Stimulated activated CD8-positive, alpha-beta memory T cell treated with anti-CD3 and anti-CD28 coated beads, Interleukin-4, amount 100 ng/mL, for 4 hours (primary cell): ENCODE data around the gene SLIT2.

Experiments
- DNase-seq, 2 donors: peaks; one replicate each; pipeline ENCODE4 v3.0.0-alpha.2; 2020; ENCODE audit warnings: low read depth in 2 of 2, low spot score in 1 of 2

The SLIT2 gene

DNA sequence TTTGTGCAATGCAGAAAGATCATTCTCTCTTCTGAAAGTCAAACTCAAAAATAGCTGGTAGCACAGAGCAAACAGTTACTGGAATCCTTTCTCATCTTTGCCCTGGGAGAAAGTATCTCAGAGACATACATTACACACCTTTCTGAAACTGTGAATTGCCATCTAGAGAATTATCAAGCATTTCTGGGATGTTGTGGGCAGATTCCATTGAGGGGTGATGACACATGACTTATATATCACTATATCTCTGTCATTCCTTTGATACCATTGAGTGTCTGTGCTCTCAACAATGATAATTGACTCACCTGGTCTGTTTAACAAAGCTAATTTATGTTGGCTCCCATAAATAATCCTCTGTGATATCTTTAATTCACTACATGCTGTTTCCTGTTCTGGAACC is 13.0 kb downstream of the SLIT2 start:
- no peak for DNase-seq

- no peak for DNase-seq
Measured at GRCh38 chr4:20265726-20266125, 14.0 kb downstream of the SLIT2 start.

DNA sequence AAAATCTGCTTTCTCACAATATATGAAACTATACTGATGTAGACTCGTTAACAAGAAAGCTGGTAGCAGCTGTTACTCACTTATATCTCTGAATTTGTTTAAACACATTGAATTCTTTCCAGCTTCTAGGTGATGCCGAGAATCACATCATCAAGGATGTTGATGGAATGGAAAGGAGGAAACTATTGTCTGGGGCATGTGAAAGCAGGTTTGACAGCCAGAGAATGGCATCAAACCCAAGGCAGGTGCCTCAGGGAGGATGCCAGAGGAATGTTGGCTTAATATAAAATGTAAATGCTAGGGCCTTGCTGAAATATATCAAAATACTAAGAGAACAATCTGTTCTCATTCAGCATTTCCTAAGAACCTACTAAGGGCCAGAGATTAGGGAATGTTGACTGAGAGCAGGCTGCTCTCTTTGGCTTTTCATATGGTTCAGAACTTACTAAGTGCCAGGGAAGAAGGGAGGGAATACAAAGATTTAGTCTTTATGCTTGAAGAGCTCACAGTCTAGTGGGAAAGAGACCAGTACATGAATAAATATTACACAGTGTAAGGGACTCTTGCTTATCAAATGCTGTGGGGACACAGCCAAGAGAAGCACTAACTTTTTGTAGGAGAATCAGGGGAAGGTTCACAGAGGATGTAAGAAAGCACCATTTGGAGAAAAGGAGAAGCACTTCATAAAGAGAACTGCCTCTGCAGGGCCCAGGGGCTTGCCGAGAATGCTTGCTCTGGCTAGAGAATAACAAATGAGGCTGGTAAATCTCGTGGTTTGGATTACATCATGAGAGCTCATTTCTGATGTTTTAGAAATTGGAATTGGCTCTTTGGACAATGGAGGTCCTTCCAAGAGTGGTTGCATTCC is 14.7 kb downstream of the SLIT2 start:
- DNase-seq: no peak

GRCh38 chr4:20268028-20268427 is 16.3 kb downstream of the SLIT2 start:
- no peak for DNase-seq

DNA sequence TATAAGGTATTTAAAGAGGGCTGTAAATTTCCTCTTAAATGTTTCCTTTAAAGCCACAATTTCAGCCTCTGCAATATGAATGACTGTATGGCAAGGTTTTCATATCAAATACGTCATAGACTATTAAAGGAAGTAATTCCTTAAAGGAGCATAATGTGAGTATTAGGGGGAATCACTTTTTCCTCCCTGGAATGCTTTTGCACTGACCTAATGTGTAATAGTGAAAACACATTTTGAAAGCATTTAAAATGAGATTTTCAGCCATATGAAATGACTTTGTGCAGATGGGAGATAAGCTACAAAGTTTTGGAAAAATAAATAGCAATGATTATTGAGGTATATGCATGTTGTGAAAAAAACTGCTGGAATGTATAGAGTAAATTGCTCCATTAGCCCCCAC is 17.6 kb downstream of the SLIT2 start:
- DNase-seq: no peak

- DNase-seq: no peak
Measured at GRCh38 chr4:20271950-20272349, 20.2 kb downstream of the SLIT2 start.

GRCh38 chr4:20272411-20272872 is 20.7 kb downstream of the SLIT2 start:
- DNase-seq: no peak

DNA sequence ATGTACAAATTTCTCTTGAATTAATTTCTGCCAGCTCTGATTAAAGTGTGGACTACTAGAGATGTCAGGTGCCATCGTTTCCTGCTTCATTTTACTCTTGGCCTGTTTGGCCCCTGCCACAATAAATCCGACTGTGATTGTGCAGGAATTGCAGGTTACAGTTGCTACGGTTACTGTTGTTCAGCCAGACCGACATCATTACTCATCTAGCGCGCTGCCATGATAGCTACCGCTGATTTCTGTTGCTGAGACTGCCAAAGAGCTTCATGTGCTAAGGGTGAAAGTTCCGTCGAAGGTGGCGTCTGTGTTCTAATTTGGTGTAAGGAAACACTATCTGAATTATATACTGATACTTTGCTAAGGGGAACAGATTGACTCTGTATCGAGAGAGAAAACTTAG is 22.1 kb downstream of the SLIT2 start:
- no peak for DNase-seq

GRCh38 chr4:20276848-20277247 is 25.1 kb downstream of the SLIT2 start:
- DNase-seq: no peak

GRCh38 chr4:20278195-20278594 is 26.5 kb downstream of the SLIT2 start:
- DNase-seq: no peak

DNA sequence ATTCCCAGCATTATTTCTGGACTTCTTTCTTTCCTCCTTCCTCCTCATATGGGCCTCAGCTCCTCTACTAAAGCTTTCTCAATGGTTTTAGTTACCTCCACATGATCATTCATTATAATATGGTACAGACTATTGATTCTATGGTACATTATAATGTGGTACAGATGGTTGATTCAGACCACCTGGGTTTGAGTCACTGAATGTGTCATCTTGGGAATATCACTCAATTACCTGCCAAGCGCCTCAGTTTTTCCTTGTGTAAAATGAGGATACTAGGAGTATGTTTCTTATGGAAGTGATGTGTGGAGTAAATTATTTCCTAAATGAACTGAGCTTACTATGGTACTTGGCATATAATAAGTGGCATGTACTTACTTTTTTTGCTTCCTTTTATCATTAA is 27.7 kb downstream of the SLIT2 start:
- no peak for DNase-seq

- no peak for DNase-seq
Measured at GRCh38 chr4:20281453-20281852, 29.7 kb downstream of the SLIT2 start.

DNA sequence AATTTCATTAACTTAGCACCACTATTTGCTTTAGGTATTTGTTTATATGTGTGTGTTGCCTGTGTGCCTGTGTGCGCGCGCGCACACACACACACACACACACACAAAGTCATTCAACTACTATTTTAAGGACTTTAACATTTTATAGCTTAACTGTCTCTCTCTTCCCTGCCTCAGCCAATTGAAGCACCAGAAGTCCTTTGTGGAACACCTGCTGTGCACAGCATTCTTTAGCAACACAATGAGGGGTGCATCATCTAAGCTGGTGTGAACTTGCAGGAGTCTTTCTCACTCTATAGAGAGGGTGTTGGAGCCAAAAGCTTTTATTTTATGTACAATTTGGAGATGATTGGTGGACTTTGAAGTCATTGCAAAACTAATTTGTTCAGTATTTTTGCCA is 31.3 kb downstream of the SLIT2 start:
- DNase-seq: no peak

GRCh38 chr4:20284990-20285389 is 33.3 kb downstream of the SLIT2 start:
- no peak for DNase-seq

GRCh38 chr4:20287246-20287645 is 35.5 kb downstream of the SLIT2 start:
- no peak for DNase-seq

- DNase-seq: no peak
Measured at GRCh38 chr4:20288047-20288650, 36.4 kb downstream of the SLIT2 start.

DNA sequence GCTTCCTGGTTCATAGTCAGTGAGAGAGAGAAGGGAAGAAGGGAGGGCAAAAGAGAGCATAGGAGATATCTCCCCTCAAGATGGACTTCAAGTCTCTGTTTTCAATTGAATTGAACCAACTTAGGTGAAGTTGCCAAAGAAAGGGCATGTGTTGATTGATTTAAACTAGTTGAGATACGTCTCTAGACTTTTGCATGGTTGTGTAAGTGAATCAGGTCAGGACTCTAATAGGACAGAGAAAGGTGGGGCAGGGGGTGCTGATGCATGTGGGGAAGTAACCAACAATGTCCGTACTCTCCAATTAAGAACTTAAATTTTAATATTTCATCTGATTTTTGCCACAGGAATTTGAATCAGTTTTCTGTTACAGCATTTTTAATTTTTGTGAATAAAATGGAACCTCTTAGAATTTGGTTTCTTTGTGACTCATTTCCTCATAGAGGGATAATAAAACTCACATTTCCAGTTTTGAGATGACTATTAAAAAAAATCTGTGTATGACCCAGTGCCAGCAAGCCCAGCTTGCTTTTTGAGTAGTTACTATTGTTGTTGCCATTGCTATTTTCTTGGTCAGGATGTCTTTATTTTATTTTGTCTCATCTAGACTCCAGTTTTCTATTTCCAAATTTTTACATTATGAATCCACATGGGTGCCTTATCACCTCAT is 37.3 kb downstream of the SLIT2 start:
- DNase-seq: no peak

DNA sequence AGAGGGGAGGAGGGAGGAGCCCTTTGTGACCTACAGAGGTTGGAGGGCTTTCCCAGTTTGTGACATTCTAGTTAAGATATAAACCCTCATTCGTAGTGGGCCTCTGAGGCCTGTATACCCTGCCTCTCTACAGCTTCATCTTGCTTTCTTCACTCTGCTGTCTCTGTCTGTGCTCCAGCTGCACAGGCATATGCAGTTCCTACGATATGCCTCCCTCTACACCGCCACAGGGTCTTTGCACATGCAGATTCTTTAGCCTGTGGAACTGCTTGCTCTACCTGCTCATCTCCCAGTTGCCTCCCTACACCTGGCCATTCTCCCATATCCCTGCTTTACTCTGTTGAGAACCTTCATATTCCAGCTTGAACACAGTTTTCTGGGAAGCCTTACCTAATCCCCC is 38.1 kb downstream of the SLIT2 start:
- DNase-seq: no peak

GRCh38 chr4:20292739-20293138 is 41.0 kb downstream of the SLIT2 start:
- no peak for DNase-seq

DNA sequence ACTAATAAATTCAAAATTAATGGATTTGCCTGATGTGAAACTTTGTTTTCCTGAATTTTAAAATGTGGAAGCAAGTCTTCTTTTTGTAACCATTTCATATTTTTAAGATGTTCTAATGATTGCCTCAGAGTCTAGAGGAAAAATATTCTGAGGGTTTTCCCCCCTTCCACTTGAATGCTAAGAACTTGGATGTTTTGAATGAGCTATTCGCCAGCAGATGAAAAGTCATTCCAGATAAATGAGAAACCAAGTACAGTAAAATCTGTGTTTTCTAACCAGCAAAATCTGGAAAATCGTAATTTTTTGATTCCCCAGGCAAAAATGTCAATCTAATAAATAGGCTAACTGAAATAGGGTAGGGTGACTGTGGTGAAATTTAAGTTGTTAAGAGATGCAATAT is 45.6 kb downstream of the SLIT2 start:
- no peak for DNase-seq

DNA sequence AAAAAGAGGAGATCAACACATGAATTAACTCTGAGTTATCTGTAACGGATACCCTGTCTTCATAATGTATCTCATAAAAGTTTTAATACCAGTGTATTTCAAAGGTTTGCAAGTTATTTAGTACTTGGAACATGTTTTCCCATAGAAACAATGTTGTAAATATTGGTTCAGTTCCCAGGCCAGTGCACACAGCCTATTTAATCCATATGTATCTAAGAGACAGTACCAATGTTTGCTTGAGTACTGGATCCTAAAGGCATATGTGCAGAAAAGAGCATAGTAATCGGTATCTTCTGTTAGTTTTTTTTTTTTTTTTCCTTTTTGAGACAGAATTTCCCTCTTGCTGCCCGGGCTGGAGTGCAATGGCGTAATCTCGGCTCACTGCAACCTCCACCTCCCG is 46.1 kb downstream of the SLIT2 start:
- DNase-seq: no peak

DNA sequence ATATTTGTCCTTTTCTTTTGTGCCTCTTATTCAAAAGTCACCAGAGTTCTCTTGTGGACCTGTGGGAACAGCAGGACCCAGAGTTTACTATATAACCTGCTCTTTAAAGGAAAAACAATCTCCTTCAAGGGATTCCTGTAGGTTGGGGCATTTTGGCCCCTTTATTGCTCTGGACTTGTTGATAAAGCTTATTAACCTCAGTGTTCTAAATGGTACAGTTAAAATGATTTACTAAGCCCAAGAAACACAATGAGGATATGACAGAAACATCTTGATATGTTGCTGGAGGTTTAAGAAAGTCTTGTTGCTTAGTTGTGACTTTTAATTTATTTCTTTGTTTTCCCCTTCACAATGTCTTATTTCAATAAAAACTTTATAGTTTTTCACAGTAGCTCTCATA is 46.8 kb downstream of the SLIT2 start:
- no peak for DNase-seq
